GM23338 (cell line): ENCODE data around the gene C22orf23. TPM values are rescaled to one million over a fixed set of nuclear protein-coding genes. Genes with fewer than 3 reads are reported as not detected.

Experiments used
- ATAC-seq: fragments of 200-7000 bp; cut with Tn5 transposase; 3 replicates; pipeline ENCODE4 v1.9.1; 2020
- DNase-seq: peaks from one replicate; pipeline ENCODE4 v3.0.0-alpha.2; 2015; ENCODE audit warnings: low spot score
- H2AFZ ChIP-seq: fragments of 200-600 bp; sonication (generic); 2 replicates; pipeline ENCODE4 v1.8.0; 2016; ENCODE audit warnings: antibody characterized with exemption, mild to moderate bottlenecking, moderate library complexity
- H3F3A ChIP-seq: fragments of 200-600 bp; sonication (generic); replicated peaks from 2 replicates; pipeline ENCODE4 v1.8.0; 2017; ENCODE audit warnings: antibody characterized with exemption, mixed run types, low read depth
- H3K27ac ChIP-seq: fragments of 200-600 bp; sonication (generic); 2 replicates; pipeline ENCODE4 v1.6.1; 2016; ENCODE audit warnings: low read depth
- H3K27me3 ChIP-seq: fragments of 200-600 bp; sonication (generic); 2 replicates; pipeline ENCODE4 v1.8.0; 2016; ENCODE audit warnings: mild to moderate bottlenecking, mixed run types, moderate library complexity; ENCODE audit not compliant: insufficient read depth
- H3K36me3 ChIP-seq: fragments of 200-600 bp; sonication (generic); 2 replicates; pipeline ENCODE4 v1.8.0; 2016; ENCODE audit warnings: mild to moderate bottlenecking; ENCODE audit not compliant: insufficient read depth
- H3K4me1 ChIP-seq: fragments of 200-600 bp; sonication (generic); 2 replicates; pipeline ENCODE4 v1.8.0; 2016; ENCODE audit warnings: mild to moderate bottlenecking, moderate library complexity; ENCODE audit not compliant: insufficient read depth
- H3K4me2 ChIP-seq: fragments of 200-600 bp; sonication (generic); 2 replicates; pipeline ENCODE4 v1.7.1; 2017; ENCODE audit warnings: mixed run types
- H3K4me3 ChIP-seq: fragments of 200-600 bp; sonication (generic); 2 replicates; pipeline ENCODE4 v1.6.1; 2016; ENCODE audit warnings: mixed run types
- H3K79me2 ChIP-seq: fragments of 200-600 bp; sonication (generic); replicated peaks from 2 replicates; pipeline ENCODE4 v1.8.0; 2017; ENCODE audit warnings: mild to moderate bottlenecking; ENCODE audit not compliant: insufficient read depth
- H3K9me2 ChIP-seq: fragments of 200-600 bp; sonication (generic); 2 replicates; pipeline ENCODE4 v1.8.0; 2017; ENCODE audit not compliant: insufficient read depth
- H4K20me1 ChIP-seq: fragments of 200-600 bp; sonication (generic); replicated peaks from 2 replicates; pipeline ENCODE4 v1.8.0; 2017; ENCODE audit warnings: mild to moderate bottlenecking; ENCODE audit not compliant: insufficient read depth
- H3K27ac Mint-ChIP-seq: 2 replicates; pipeline ENCODE4 v1.8.0; 2020; ENCODE audit warnings: inconsistent platforms, mild to moderate bottlenecking, moderate library complexity, mixed read lengths
- H3K27me3 Mint-ChIP-seq: 3 replicates; pipeline ENCODE4 v1.8.0; 2022; ENCODE audit warnings: low read depth, mild to moderate bottlenecking, moderate library complexity, mixed read lengths, inconsistent platforms; ENCODE audit not compliant: insufficient read depth, poor library complexity
- H3K36me3 Mint-ChIP-seq: 3 replicates; pipeline ENCODE4 v1.8.0; 2021; ENCODE audit warnings: low read depth, mild to moderate bottlenecking, inconsistent platforms, moderate library complexity, mixed read lengths
- H3K4me1 Mint-ChIP-seq: 3 replicates; pipeline ENCODE4 v1.8.0; 2020; ENCODE audit warnings: mild to moderate bottlenecking, inconsistent platforms, mixed read lengths
- H3K4me3 Mint-ChIP-seq: 3 replicates; pipeline ENCODE4 v1.8.0; 2021; ENCODE audit warnings: moderate library complexity, mild to moderate bottlenecking, inconsistent platforms, mixed read lengths
- H3K9me3 Mint-ChIP-seq: 3 replicates; pipeline ENCODE4 v1.8.0; 2020; ENCODE audit warnings: moderate library complexity, mild to moderate bottlenecking, inconsistent platforms, mixed read lengths
- CREB1 ChIP-seq: fragments of 250-450 bp; sonication (Bioruptor Pico); IDR thresholded peaks from 2 replicates; pipeline ENCODE4 v1.5.0; 2020; ENCODE audit warnings: low read depth, mild to moderate bottlenecking, moderate library complexity
- CTCF ChIP-seq, 2 experiments: fragments of 200-600 bp in 1 of 2; sonication (generic) in 1 of 2; conservative IDR thresholded peaks; 2 replicates each; pipeline versions ENCODE4 v1.5.1 to v1.6.1; 2016 to 2017; ENCODE audit warnings: antibody characterized with exemption in 2 of 2, low read depth in 2 of 2, mild to moderate bottlenecking in 2 of 2, moderate library complexity in 1 of 2
- ETS1 ChIP-seq: IDR thresholded peaks from 2 replicates; pipeline ENCODE4 v1.6.1; 2016; ENCODE audit warnings: antibody characterized with exemption
- EZH2 ChIP-seq: fragments of 200-600 bp; sonication (generic); IDR thresholded peaks from one replicate; pipeline ENCODE4 v1.8.0; 2017; ENCODE audit warnings: antibody characterized with exemption, mild to moderate bottlenecking, low read depth; ENCODE audit not compliant: unreplicated experiment
- EZH2phosphoT487 ChIP-seq: fragments of 200-600 bp; sonication (generic); IDR thresholded peaks from one replicate; pipeline ENCODE4 v1.8.1; 2018; ENCODE audit warnings: antibody characterized with exemption; ENCODE audit not compliant: unreplicated experiment
- JUNB ChIP-seq: IDR thresholded peaks from one replicate; pipeline ENCODE4 v1.6.1; 2016; ENCODE audit warnings: antibody characterized with exemption; ENCODE audit not compliant: unreplicated experiment
- NANOG ChIP-seq: IDR thresholded peaks from 2 replicates; pipeline ENCODE4 v1.6.1; 2016; ENCODE audit warnings: antibody characterized with exemption, borderline replicate concordance
- POLR2AphosphoS5 ChIP-seq: IDR thresholded peaks from 2 replicates; pipeline ENCODE4 v1.6.1; 2016; ENCODE audit warnings: antibody characterized with exemption, low read depth
- REST ChIP-seq: IDR thresholded peaks from one replicate; pipeline ENCODE4 v1.6.1; 2018; ENCODE audit warnings: antibody characterized with exemption; ENCODE audit not compliant: unreplicated experiment
- STAT1 ChIP-seq: IDR thresholded peaks from one replicate; pipeline ENCODE4 v1.6.1; 2016; ENCODE audit warnings: antibody characterized with exemption; ENCODE audit not compliant: unreplicated experiment
- ZNF114 ChIP-seq: fragments of 250-450 bp; sonication (Bioruptor Pico); IDR thresholded peaks from 2 replicates; pipeline ENCODE4 v1.5.0; 2020; ENCODE audit warnings: mild to moderate bottlenecking, moderate library complexity
- ZNF331 ChIP-seq: fragments of 250-450 bp; sonication (Bioruptor Pico); IDR thresholded peaks from 2 replicates; pipeline ENCODE4 v1.5.0; 2020; ENCODE audit warnings: low read depth, mild to moderate bottlenecking, moderate library complexity
- ZNF462 ChIP-seq: fragments of 250-450 bp; sonication (Bioruptor Pico); IDR thresholded peaks from 2 replicates; pipeline ENCODE4 v1.5.0; 2020; ENCODE audit warnings: mild to moderate bottlenecking, moderate library complexity
- polyA plus RNA-seq: library from polyadenylated mRNA; unstranded; fragments of >200 nt; fragmentation: Nextera tagmentation; extraction: Ambion mirVana; gene quantifications from 2 replicates; pipeline ENCODE4 v1.2.1, GENCODE V29; 2016
- total RNA-seq: library from RNA; depleted of rRNA; stranded (reverse); fragments of >200 nt; shearing (Covaris generic); gene quantifications from 2 replicates; pipeline ENCODE4 v1.2.3, GENCODE V29; 2014

Gene C22orf23
- total and polyA plus RNA-seq, 2 experiments from 2014 or later: 0.38 TPM; not detected in 1

- no peaks in the 10 kb centered on the region for H3K36me3 ChIP-seq
- H3K4me3 Mint-ChIP-seq: no peak overlapping the region
- no peak overlapping the region for H3K4me3 ChIP-seq
- no peaks in the 10 kb centered on the region for H3K79me2 ChIP-seq
- H3K27me3 ChIP-seq: no peaks in the 10 kb centered on the region
- no peak overlapping the region for H3K27ac Mint-ChIP-seq
- H3F3A ChIP-seq: no peaks in the 10 kb centered on the region
- no peak overlapping the region for H3K4me2 ChIP-seq
- no peak overlapping the region for H3K27ac ChIP-seq
- no peak for TF ChIP-seq POLR2AphosphoS5
- TF ChIP-seq CREB1 (CRISPR knock-in tag): no peak
- TF ChIP-seq REST: no peak
- no peak for TF ChIP-seq ZNF114
- no peak for TF ChIP-seq NANOG
- TF ChIP-seq ETS1: no peak
- no peak for TF ChIP-seq CTCF (conservative IDR thresholded peaks at IDR 0.05; ENCODE audit: low read depth in 2 of 2)
- no peak for TF ChIP-seq EZH2phosphoT487
- no peak for TF ChIP-seq JUNB
- no peak for TF ChIP-seq STAT1
- no peak for TF ChIP-seq ZNF331
- TF ChIP-seq ZNF462 (CRISPR knock-in tag): no peak
- no peak for TF ChIP-seq EZH2
- no peak overlapping the region for H2AFZ ChIP-seq
- no peaks in the 10 kb centered on the region; the same call in 1 of the 2 replicates for H4K20me1 ChIP-seq
- H3K36me3 Mint-ChIP-seq: peaks cover 9% of the 10 kb centered on the region; the same call in 2 of the 3 replicates
- ATAC-seq (no peak), DNase-seq (no peak)
- H3K27me3 Mint-ChIP-seq: peaks cover 6% of the 10 kb centered on the region
- H3K9me3 Mint-ChIP-seq: no peaks in the 10 kb centered on the region
- no peaks in the 10 kb centered on the region for H3K4me1 Mint-ChIP-seq
- no peaks in the 10 kb centered on the region for H3K4me1 ChIP-seq
- H3K9me2 ChIP-seq: no peaks in the 10 kb centered on the region
Measured at GRCh38 chr22:37926771-37927636, 26.4 kb downstream of the C22orf23 start.
